CD14-positive monocyte (primary cell): ENCODE measurements around the gene MVB12B. TPM values are rescaled to one million over a fixed set of nuclear protein-coding genes. Genes with fewer than 3 reads are reported as not detected.

ENCODE experiments used
- DNase-seq, 3 donors: peaks; one replicate each; pipeline ENCODE4 v3.0.0-alpha.2; 2011 to 2022
- H2AFZ ChIP-seq: 2 replicates; pipeline ENCODE4 v1.6.0; 2012; ENCODE audit warnings: mild to moderate bottlenecking, low read depth, low read length, inconsistent platforms; ENCODE audit not compliant: insufficient read depth, poor library complexity, severe bottlenecking
- H3K27ac ChIP-seq, 2 donors: 1 replicate in 1 of 2; 2 replicates in 1 of 2; pipeline ENCODE4 v1.5.1; 2012 to 2013; ENCODE audit warnings: low read length in 2 of 2, control low read depth in 1 of 2, inconsistent platforms in 1 of 2, low read depth in 1 of 2, mild to moderate bottlenecking in 1 of 2
- H3K27me3 ChIP-seq, 2 donors: one replicate each; pipeline versions ENCODE4 v1.6.0 to v1.6.1; 2011 to 2013; ENCODE audit warnings: low read length in 2 of 2; ENCODE audit not compliant: control insufficient read depth in 2 of 2, insufficient read depth in 2 of 2
- H3K36me3 ChIP-seq, 2 donors: replicated peaks in 1 of 2; 1 replicate in 1 of 2; 2 replicates in 1 of 2; pipeline versions ENCODE4 v1.5.1 to v1.6.1; 2012 to 2013; ENCODE audit warnings: low read length in 2 of 2, control low read depth in 1 of 2, inconsistent platforms in 1 of 2, mild to moderate bottlenecking in 1 of 2; ENCODE audit not compliant: insufficient read depth in 2 of 2, control insufficient read depth in 1 of 2
- H3K4me1 ChIP-seq, 2 donors: 1 replicate in 1 of 2; 2 replicates in 1 of 2; pipeline versions ENCODE4 v1.5.1 to v1.6.1; 2012 to 2013; ENCODE audit warnings: low read length in 2 of 2, control low read depth in 1 of 2, inconsistent platforms in 1 of 2, mild to moderate bottlenecking in 1 of 2, moderate library complexity in 1 of 2; ENCODE audit not compliant: insufficient read depth in 2 of 2, control insufficient read depth in 1 of 2
- H3K4me2 ChIP-seq: replicated peaks from 2 replicates; pipeline ENCODE3; 2012; ENCODE audit warnings: low read length, moderate library complexity, mild to moderate bottlenecking; ENCODE audit not compliant: poor library complexity, severe bottlenecking; ENCODE audit errors: extremely low read depth
- H3K4me3 ChIP-seq, 3 experiments: fragments of 200-600 bp in 1 of 3; sonication (generic) in 1 of 3; replicated peaks in 1 of 3; 1 replicate in 2 of 3; 2 replicates in 1 of 3; pipeline ENCODE4 v1.5.1; 2011 to 2013; ENCODE audit warnings: low read length in 3 of 3, mild to moderate bottlenecking in 3 of 3, control low read depth in 2 of 3, low read depth in 2 of 3, inconsistent platforms in 1 of 3, moderate library complexity in 1 of 3
- H3K79me2 ChIP-seq: 2 replicates; pipeline ENCODE4 v1.6.0; 2012; ENCODE audit warnings: mild to moderate bottlenecking, control low read depth, inconsistent platforms, low read length, moderate library complexity; ENCODE audit not compliant: insufficient read depth
- H3K9ac ChIP-seq: 2 replicates; pipeline ENCODE4 v1.6.0; 2017; ENCODE audit warnings: low read length, mild to moderate bottlenecking; ENCODE audit not compliant: insufficient read depth, poor library complexity, severe bottlenecking
- H3K9me3 ChIP-seq, 2 donors: replicated peaks in 1 of 2; 1 replicate in 1 of 2; 2 replicates in 1 of 2; pipeline versions ENCODE4 v1.5.1 to v1.6.1; 2012 to 2013; ENCODE audit warnings: low read length in 2 of 2, control low read depth in 1 of 2; ENCODE audit not compliant: control insufficient read depth in 1 of 2, insufficient read depth in 1 of 2
- H4K20me1 ChIP-seq: 2 replicates; pipeline ENCODE4 v1.6.0; 2012; ENCODE audit warnings: mild to moderate bottlenecking, low read length, control low read depth, moderate library complexity; ENCODE audit not compliant: insufficient read depth
- H3K27ac Mint-ChIP-seq, 7 donors: one replicate each; pipeline ENCODE4 v1.8.0; 2020; ENCODE audit warnings: mild to moderate bottlenecking in 7 of 7, mixed read lengths in 7 of 7, moderate library complexity in 6 of 7, inconsistent platforms in 2 of 7
- H3K27me3 Mint-ChIP-seq, 3 donors: one replicate each; pipeline ENCODE4 v1.8.0; 2021 to 2022; ENCODE audit warnings: low read depth in 3 of 3, mild to moderate bottlenecking in 3 of 3, mixed read lengths in 3 of 3, moderate library complexity in 3 of 3, inconsistent platforms in 1 of 3
- H3K36me3 Mint-ChIP-seq, 2 donors: one replicate each; pipeline ENCODE4 v1.8.0; 2020; ENCODE audit warnings: mixed read lengths in 2 of 2, inconsistent platforms in 1 of 2, mild to moderate bottlenecking in 1 of 2
- H3K4me1 Mint-ChIP-seq: one replicate; pipeline ENCODE4 v1.8.0; 2020; ENCODE audit warnings: mild to moderate bottlenecking, mixed read lengths
- H3K4me3 Mint-ChIP-seq, 2 donors: one replicate each; pipeline ENCODE4 v1.8.0; 2020; ENCODE audit warnings: mild to moderate bottlenecking in 2 of 2, mixed read lengths in 2 of 2, moderate library complexity in 1 of 2
- H3K9me3 Mint-ChIP-seq, 7 donors: one replicate each; pipeline ENCODE4 v1.8.0; 2020 to 2022; ENCODE audit warnings: mixed read lengths in 7 of 7, mild to moderate bottlenecking in 6 of 7, moderate library complexity in 6 of 7, inconsistent platforms in 2 of 7
- CTCF ChIP-seq: fragments of 200-600 bp; IDR thresholded peaks from one replicate; pipeline ENCODE4 v1.8.0; 2022; ENCODE audit warnings: antibody characterized with exemption, mild to moderate bottlenecking
- WGBS: methylation state at CpG from one replicate; pipeline ENCODE4 v1.1.5; 2013; ENCODE audit warnings: missing lambda C conversion rate; ENCODE audit not compliant: insufficient coverage; 5-methylcytosine and 5-hydroxymethylcytosine counted together
- intact Hi-C, 2 donors: fragments of 100-400 bp; cut with micrococcal nuclease; formaldehyde crosslinking; loops; one replicate each; pipeline versions ENCODE4 v1.15.0 to v1.15.1; 2023
- polyA plus RNA-seq, 3 donors: library from polyadenylated mRNA; depleted of rRNA in 1 of 3; unstranded in 2 of 3; stranded (reverse) in 1 of 3; fragments of 300-500 nt in 2 of 3; fragments of >200 nt in 1 of 3; fragmentation: Illumina TruSeq in 2 of 3; gene quantifications; 1 replicate in 2 of 3; 2 replicates in 1 of 3; pipeline ENCODE4 v1.2.3, GENCODE V29; 2012 to 2021

The MVB12B gene
- polyA plus RNA-seq, 3 donors = 2.8 to 8.1 (median 3.5) TPM

GRCh38 chr9:126400571-126400970 is 73.9 kb downstream of the MVB12B start:
- H3K36me3 Mint-ChIP-seq = peaks cover 48 to 79% of the 10 kb centered on the region in 2 donors
- Histone ChIP-seq H3K4me1 (peaks cover 10 to 14% of the 10 kb centered on the region in 2 donors), H3K27ac (no peak overlapping the region), H3K27me3 (no peaks in the 10 kb centered on the region), H3K4me2 (no peak overlapping the region), H2AFZ (no peak overlapping the region), H3K36me3 (peaks cover 8 to 42% of the 10 kb centered on the region in 2 donors), H3K79me2 (no peaks in the 10 kb centered on the region), H3K9me3 (no peaks in the 10 kb centered on the region), H3K9ac (no peak overlapping the region), H4K20me1 (no peaks in the 10 kb centered on the region), H3K4me3 (no peak overlapping the region)
- H3K9me3 Mint-ChIP-seq = peaks cover 0 to 2% (median 0%) of the 10 kb centered on the region in 7 donors
- no peak for TF ChIP-seq CTCF
- H3K4me1 Mint-ChIP-seq = peaks cover 34% of the 10 kb centered on the region
- DNase-seq = no peak
- intact Hi-C loops = loop anchor here in 1 of 2 donors (5.0 kb wide), 1 partner anchor 83 kb away; no protein-coding TSS in a partner anchor
- H3K4me3 Mint-ChIP-seq = no peak overlapping the region
- H3K27ac Mint-ChIP-seq = no peak overlapping the region
- H3K27me3 Mint-ChIP-seq = no peaks in the 10 kb centered on the region
- WGBS = 99% methylated on average over 7 of the region's 11 CpGs

DNA sequence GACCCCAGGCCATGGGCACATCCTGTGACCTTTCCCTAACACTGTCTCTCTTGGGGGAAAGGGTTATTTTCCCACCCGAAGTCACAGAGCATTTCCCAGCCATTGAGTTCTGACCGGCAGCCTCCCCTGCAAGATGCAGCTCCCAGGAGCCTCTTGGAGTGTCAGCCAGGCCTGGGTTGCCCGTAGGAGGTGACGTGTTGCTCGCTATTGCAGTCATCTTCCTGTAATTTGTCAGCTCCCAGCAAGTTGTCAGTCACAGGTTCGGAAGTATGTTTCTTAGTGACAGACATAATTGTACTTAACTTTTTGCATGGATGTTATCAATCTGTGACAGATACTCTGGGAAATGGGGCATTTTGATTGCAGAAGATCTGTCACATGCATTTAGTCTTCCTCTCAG is 74.5 kb downstream of the MVB12B start:
- Histone ChIP-seq H3K36me3 (peaks cover 8 to 40% of the 10 kb centered on the region in 2 donors), H3K4me3 (no peak overlapping the region), H3K9ac (no peak overlapping the region), H3K4me1 (peaks cover 9 to 14% of the 10 kb centered on the region in 2 donors), H4K20me1 (no peaks in the 10 kb centered on the region), H3K9me3 (no peaks in the 10 kb centered on the region), H3K27me3 (no peaks in the 10 kb centered on the region), H3K4me2 (no peak overlapping the region), H3K27ac (no peak overlapping the region), H2AFZ (no peak overlapping the region), H3K79me2 (no peaks in the 10 kb centered on the region)
- peaks cover 0 to 2% (median 0%) of the 10 kb centered on the region in 7 donors for H3K9me3 Mint-ChIP-seq
- H3K4me1 Mint-ChIP-seq = peaks cover 34% of the 10 kb centered on the region
- no peak overlapping the region for H3K4me3 Mint-ChIP-seq
- peak overlapping the region in 1 of 7 donors; percentile 22 for H3K27ac Mint-ChIP-seq
- no peaks in the 10 kb centered on the region for H3K27me3 Mint-ChIP-seq
- TF ChIP-seq CTCF = no peak
- intact Hi-C loops = loop anchor here in 1 of 2 donors (5.0 kb wide), 1 partner anchor 84 kb away; no protein-coding TSS in a partner anchor
- WGBS = 82% methylated on average over 6 of the region's 6 CpGs
- peaks cover 44 to 80% of the 10 kb centered on the region in 2 donors for H3K36me3 Mint-ChIP-seq
- DNase-seq = no peak
